Measurements from ENCODE around the gene SIN3B. TPM values are rescaled to one million over a fixed set of nuclear protein-coding genes. Genes with fewer than 3 reads are reported as not detected.

The SIN3B gene
- total RNA-seq, 1 donor from 2014 or later: 31.7 TPM

GRCh38 chr19:16822648-16823047 is 6.5 kb upstream of the SIN3B start:
- intact Hi-C loops (cut with DNase I): no loop called here
- DNase-seq (ENCODE audit: low spot score): no peak

GRCh38 chr19:16824658-16825311 is 4.4 kb upstream of the SIN3B start:
- intact Hi-C loops (cut with DNase I): no loop called here
- DNase-seq (ENCODE audit: low spot score): no peak

- DNase-seq (ENCODE audit: low spot score): no peak
- intact Hi-C loops (cut with DNase I): no loop called here
Observed at GRCh38 chr19:16825312-16826052, 3.7 kb upstream of the SIN3B start.

- no peak for DNase-seq (ENCODE audit: low spot score)
- intact Hi-C loops (cut with DNase I): no loop called here
Observed at GRCh38 chr19:16829822-16830289, 658 bp downstream of the SIN3B start.

- intact Hi-C loops (cut with DNase I): no loop called here
- DNase-seq (ENCODE audit: low spot score): no peak
Observed at GRCh38 chr19:16830679-16831078, 1.5 kb downstream of the SIN3B start.

GRCh38 chr19:16831531-16831930 is 2.3 kb downstream of the SIN3B start:
- no peak for DNase-seq (ENCODE audit: low spot score)
- intact Hi-C loops (cut with DNase I): no loop called here

- no peak for DNase-seq (ENCODE audit: low spot score)
- intact Hi-C loops (cut with DNase I): no loop called here
Observed at GRCh38 chr19:16834747-16835146, 5.5 kb downstream of the SIN3B start.

GRCh38 chr19:16836115-16837034 is 7.2 kb downstream of the SIN3B start:
- no peak for DNase-seq (ENCODE audit: low spot score)
- intact Hi-C loops (cut with DNase I): no loop called here

GRCh38 chr19:16837035-16837362 is 7.8 kb downstream of the SIN3B start:
- intact Hi-C loops (cut with DNase I): no loop called here
- DNase-seq (ENCODE audit: low spot score): no peak

- no peak for DNase-seq (ENCODE audit: low spot score)
- intact Hi-C loops (cut with DNase I): no loop called here
Observed at GRCh38 chr19:16841391-16841926, 12.3 kb downstream of the SIN3B start.

GRCh38 chr19:16846901-16847300 is 17.7 kb downstream of the SIN3B start:
- intact Hi-C loops (cut with DNase I): no loop called here
- DNase-seq (ENCODE audit: low spot score): no peak

- no peak for DNase-seq (ENCODE audit: low spot score)
- intact Hi-C loops (cut with DNase I): no loop called here
Observed at GRCh38 chr19:16847430-16847829, 18.2 kb downstream of the SIN3B start.

GRCh38 chr19:16849168-16849567 is 20.0 kb downstream of the SIN3B start:
- DNase-seq (ENCODE audit: low spot score): no peak
- intact Hi-C loops (cut with DNase I): no loop called here

GRCh38 chr19:16850133-16850532 is 20.9 kb downstream of the SIN3B start:
- DNase-seq (ENCODE audit: low spot score): no peak
- intact Hi-C loops (cut with DNase I): no loop called here

- intact Hi-C loops (cut with DNase I): no loop called here
Observed at GRCh38 chr19:16851031-16851712, 22.0 kb downstream of the SIN3B start.

GRCh38 chr19:16853066-16853465 is 23.9 kb downstream of the SIN3B start:
- intact Hi-C loops (cut with DNase I): no loop called here
- no peak for DNase-seq (ENCODE audit: low spot score)

More at GRCh38 chr19:16851031-16851712, 22.0 kb downstream of the SIN3B start:
- no peak for DNase-seq (ENCODE audit: low spot score)

GRCh38 chr19:16856091-16856490 is 26.9 kb downstream of the SIN3B start:
- intact Hi-C loops (cut with DNase I): no loop called here
- DNase-seq (ENCODE audit: low spot score): no peak

GRCh38 chr19:16859626-16860025 is 30.4 kb downstream of the SIN3B start:
- DNase-seq (ENCODE audit: low spot score): no peak
- intact Hi-C loops (cut with DNase I): no loop called here

GRCh38 chr19:16860118-16860517 is 30.9 kb downstream of the SIN3B start:
- no peak for DNase-seq (ENCODE audit: low spot score)
- intact Hi-C loops (cut with DNase I): no loop called here

Data from cardiac septum (tissue), 1 donor.